Activated naive CD8-positive, alpha-beta T cell treated with anti-CD3 and anti-CD28 coated beads, Interleukin-2, amount 50 U/mL, for 16 hours (primary cell): ENCODE measurements around the gene CMPK2.

Source experiments
- DNase-seq: peaks from one replicate; pipeline ENCODE4 v3.0.0-alpha.2; 2020; ENCODE audit warnings: low read depth, low spot score

The CMPK2 gene

DNA sequence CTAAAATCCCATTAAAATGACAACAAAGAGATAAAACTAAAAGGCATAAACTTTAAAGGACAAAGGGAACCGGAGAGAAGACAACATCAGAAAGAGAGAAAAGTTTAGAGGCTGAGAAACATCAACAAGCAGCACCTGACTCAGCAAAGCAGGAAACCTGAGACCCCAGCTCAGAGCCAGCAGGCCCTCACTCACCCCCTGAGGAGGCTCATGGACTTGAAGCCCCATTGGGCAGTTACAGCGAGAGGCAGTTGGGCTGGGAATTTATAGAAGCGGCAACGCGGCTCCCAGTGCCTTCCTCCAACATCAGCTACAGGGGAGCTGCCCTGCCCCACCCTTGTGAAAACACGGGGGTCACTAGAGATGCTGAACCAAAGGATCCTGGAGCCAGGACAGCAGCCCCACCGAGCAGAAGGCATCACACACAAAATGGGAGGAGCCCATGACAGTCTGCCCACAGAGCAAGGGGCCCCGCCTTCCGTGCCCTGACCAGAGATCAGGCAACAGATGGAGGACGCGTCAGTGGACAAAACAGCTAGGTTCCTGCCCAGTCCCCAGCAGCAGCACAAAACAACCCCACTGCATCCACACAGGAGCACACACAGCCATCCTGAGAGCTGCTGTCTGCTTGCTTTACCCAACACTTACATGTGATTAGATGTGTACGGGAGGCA lies 52.7 kb downstream of the CMPK2 start:
- DNase-seq: no peak

- DNase-seq: no peak
These were observed 54.7 kb downstream of the CMPK2 start for GRCh38 chr2:6810961-6811360.

- no peak for DNase-seq
These were observed 57.3 kb downstream of the CMPK2 start for GRCh38 chr2:6808426-6808825.

DNA sequence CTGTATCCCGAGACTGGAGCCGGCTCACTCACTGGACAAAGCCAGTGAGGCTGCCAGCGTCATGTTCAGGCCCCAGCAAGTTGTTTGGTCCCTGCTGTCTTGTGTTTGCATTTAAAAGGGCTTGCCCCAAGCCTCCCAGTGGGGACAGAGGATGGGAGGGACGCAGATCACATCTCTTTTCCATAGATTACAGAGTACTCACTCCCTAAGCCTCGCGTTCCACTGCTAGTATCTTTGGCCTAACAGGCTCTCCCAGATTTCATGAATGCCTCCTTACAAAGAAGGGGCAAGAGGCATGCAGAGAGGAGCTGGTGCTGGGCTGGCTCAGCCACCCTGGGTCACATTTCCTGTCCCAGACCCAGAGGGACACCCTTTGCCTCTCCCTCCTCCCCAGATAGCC lies 59.1 kb downstream of the CMPK2 start:
- DNase-seq: no peak

GRCh38 chr2:6800553-6800952 lies 65.2 kb downstream of the CMPK2 start:
- DNase-seq: no peak
